HG03139 (cell line): Measurements from ENCODE around the gene ZNRF1.

Source experiments
- ATAC-seq: cut with Tn5 transposase; IDR thresholded peaks from one replicate; pipeline ENCODE4 v1.9.1; 2021; ENCODE audit not compliant: unreplicated experiment

Gene ZNRF1

DNA sequence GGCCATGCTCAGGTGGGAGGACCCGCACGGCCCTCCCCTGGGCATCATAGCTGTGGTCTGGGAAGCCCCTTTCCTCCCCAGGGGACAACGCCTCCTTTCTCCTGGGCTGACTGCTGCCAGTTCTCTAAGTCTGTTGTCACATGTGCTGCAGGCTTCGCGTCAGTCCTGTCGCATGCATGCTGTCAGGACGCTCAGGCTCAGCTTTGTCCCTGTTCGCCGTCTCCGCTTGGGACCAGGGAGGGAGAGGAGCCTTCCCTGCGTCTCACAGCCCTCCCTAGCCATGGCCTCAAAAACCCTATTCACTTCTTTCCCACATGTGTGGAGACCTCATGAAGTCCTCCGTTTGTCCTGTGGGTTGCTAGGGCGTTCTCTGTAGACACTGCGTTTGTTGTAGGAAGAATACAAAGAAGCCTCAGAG is 96.4 kb downstream of the ZNRF1 start:
- ATAC-seq, result no peak

DNA sequence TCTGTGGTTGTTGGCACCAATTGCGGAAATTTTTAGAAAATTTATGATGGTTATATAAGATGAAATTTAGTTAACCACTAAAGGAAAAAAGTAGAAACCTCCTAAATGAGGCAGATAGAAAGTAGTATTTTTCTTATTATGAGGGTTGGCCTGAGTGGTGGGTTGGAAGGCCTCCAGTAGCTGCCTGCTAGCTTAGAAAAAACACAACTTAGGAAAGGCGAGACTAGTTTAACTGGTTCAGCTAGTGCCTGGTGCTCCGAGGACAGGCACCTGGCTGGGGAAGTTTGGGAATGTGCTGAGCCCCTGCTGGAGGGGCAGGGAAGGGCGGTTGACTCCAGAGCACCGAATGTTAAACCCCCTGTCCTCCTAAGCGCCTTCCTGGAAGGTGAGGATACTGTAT is 97.8 kb downstream of the ZNRF1 start:
- ATAC-seq, result no peak

DNA sequence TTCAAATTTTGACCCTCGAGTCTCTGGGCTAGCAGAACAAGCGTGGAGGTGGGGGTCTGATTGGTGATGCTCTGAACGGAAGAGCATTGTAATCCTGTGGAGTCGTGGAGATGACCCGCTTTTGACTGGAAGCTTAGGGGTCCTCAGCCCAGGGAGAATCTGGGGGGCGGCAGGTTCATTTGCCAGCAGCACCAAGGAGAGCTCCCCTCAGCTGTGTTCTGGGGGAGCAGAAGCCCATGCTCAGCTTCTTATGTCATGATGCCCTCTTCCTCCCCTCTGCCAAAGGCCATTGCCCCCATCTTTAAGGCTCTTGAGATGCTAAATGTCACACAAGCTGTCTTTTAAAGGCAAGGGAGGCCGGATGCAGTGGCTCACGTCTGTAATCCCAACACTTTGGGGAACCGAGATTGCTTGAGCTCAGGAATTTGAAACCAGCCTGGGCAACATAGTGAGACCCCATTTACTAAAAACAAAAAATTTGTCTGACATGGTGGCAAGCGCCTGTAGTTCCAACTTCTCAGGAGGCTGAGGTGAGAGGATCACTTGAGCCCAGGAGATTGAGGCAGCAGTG is 98.5 kb downstream of the ZNRF1 start:
- ATAC-seq, result no peak

DNA sequence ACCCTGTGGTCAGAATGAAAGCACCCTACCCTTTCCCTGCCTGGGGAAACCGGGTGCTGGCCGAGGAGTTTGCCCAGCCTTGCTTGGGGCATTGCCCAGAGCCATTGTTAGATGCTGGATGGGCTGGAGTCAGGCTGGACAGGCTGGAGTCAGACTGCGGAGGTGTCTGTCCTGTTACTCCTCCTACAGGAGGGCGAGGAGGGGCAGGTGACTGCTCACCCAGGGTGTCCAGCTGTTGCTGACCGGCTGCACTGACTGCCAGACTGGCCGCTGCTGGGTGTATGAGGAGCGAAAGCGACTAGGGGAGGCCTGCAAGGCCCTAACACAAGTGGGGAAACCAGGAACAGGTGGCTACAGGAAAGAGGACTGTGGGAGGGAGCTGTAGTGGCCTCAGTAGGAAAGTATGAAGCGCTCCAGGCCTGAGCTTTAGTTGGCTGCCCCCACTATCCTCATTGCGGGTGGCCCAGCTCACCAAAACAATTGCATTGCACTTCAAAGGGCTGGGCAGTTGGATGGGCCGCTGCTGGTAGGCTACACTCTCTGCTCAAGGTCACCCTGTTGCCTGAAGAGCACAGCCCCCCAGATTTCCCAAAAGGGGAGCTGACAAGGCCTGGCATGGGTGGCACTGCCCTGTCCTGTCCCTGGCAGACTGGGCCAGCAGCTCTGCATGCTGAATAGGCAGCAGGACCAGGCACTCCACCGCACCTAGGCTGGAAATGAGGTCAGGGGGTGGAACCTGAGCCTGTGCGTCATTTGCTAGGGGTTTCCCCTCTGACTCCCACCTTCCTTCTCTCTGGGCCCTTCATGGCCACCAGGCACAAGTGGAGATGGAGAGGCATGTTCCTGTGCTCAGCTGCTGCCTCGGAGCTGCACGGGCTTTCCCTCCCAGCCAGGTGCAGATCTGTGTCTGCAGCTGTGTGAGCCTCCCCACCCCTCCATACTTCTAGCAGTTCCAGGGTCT is 99.4 kb downstream of the ZNRF1 start:
- ATAC-seq, result no peak

DNA sequence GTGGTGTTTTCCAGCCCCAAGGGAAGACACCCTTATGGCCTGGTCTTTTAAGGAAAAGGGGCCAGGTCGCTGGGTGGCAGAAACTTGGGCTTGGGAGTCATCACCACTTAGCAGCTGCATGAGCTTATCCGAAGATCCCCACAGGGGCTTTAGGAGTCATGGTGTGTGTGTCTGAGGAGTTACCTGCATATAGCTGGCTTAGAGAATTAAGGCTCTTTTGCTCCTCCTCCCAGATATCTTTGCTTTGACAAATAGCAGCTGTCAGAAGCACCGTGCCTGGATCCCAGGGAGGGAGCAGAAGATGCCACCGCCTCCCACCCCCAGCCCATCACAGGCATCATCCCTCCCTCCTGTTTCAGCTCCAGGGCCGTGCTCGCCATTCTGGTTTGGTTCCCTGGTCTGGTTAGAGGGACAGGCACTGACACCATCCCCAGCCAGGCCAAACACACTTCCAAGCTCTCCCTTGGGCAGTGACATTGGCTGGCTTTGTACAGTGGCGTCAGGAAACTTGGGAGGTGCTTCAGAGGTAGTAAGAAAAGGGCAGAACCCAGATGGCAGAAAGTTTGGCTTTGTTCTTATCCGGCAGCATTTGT is 100.3 kb downstream of the ZNRF1 start:
- no peak for ATAC-seq

DNA sequence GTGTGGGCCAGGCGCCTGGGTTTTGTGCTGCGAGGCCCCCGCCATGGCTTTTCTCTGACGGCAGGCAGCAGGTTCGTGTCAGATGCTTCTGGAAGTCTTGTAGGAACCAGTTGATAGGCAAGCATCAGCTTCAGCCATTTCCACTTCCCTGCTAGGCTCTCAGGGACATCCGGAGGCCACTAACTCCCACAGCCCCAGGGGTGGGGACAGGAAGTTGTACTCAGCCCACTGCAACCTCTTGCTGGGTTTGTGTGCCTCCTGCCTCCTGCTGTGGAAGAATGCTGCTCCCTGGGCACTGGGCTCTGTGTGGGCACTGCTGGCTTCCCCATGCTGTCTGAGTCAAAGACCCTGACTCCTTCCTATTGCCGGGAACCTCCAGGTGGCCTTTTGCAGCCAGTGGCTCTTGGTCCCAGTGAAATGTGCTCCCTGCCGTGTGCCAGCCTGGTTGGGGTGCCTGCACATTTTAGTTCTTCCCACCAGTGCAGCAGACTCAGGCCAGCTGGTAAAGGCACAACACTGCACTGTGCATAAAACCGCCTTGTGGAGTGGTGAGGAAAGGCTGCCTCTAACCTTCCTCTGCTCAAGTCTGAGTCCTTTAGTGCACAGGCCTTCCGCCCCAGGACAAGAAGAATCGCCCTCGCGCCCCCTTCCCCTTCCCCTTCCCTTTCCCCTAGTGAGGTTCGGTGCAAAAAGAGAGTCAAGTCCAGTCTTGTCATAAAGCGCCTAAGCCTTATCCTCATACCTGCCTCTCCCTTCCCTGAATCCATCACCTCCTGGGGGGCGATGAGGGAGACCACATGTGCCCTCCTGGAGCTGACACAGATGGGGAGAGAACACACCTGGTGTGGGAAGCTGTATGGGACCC is 101.1 kb downstream of the ZNRF1 start:
- ATAC-seq, result peak; percentile 68

DNA sequence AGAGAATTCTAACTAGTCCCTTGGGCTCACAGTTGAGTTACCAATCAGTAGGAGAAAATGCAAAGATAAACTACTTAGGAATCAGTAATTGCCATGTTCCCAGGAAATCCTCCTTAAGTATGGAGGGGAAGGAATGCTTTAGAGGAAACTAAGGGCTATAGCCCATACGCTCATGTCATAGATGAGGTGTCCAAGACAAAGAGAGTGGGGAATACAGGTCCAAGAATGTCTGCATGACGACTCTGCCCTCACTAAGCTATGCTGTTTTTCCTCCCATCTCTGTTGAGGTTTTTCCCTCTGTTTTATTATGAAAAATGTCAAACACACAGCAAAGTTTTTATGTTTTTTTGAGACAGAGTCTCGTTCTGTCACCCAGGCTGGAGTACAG is 101.8 kb downstream of the ZNRF1 start:
- no peak for ATAC-seq

DNA sequence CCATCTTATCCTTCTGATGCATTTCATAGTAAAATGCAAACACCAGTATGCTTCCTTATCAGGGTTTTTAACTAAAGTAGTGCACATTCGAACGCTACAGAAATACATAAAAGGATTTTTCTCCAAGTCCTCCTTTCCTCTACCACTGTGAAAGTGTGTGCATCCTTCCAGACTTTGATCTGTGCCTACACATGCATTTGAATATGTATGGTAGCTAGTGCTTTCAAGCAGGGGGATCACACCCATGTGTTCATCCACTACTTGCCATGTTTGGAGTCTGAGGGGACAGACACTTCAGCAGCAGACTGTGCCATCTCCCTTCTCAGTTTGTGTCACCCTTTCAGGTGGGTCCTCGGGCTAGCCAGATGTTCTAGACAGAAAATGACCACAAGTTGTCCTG is 102.8 kb downstream of the ZNRF1 start:
- no peak for ATAC-seq

DNA sequence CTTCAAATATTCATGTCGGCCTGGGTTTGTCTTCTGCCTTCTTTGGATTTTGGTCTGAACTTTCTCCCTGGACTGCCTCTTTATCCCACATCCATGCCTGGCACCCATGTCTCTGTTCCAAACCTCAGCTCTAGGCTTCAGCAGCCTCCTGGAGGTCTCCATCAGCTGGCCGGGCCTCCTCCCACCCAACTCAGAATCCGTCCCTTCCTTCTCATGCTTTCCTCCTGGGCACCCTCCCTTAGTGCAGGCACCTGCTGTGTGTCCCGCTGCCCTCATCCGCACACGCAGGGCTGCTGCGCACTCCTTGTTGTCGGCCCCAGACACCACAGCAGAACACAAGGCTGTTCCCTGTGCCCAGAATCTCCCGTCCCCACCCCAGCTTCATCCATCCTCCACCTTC is 103.8 kb downstream of the ZNRF1 start:
- ATAC-seq, result no peak

DNA sequence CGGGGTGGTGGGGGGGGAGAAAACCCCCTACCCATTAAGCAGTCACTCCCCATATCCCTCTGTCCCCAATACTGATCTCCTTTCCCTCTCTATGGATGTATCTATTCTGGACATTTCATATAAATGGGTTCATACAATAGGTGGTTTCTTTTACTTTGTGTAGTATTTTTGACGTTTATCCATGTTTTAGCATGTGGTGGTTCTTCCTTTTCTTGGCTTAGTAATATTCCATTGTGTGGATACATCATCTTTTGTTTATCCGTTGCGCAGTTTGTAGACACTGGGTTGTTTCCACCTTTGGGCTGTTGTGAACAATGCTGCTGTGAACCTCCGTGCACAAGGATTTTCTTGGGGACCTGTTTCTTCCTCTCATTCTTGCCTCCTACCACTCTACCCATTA is 105.2 kb downstream of the ZNRF1 start:
- no peak for ATAC-seq

DNA sequence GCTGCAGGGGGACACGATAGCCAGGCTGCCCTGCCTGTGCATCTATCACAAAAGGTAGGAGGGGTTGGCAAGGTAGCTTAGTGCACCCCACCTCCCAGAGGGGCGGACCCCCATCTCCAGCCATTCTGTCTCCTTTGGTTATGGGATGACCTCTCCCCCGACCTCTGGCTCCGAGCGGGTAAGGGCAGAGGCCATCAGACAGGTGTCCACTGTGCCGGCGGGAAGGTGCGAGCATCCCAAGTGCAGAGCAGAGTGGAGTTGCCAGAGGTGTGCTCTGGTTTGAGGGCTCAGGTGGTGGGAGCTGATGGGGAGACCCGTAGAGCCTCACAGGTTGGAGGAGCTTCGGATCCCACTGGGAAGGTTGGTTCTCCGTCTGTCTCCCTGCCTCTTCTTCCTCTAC is 106.0 kb downstream of the ZNRF1 start:
- ATAC-seq, result no peak

DNA sequence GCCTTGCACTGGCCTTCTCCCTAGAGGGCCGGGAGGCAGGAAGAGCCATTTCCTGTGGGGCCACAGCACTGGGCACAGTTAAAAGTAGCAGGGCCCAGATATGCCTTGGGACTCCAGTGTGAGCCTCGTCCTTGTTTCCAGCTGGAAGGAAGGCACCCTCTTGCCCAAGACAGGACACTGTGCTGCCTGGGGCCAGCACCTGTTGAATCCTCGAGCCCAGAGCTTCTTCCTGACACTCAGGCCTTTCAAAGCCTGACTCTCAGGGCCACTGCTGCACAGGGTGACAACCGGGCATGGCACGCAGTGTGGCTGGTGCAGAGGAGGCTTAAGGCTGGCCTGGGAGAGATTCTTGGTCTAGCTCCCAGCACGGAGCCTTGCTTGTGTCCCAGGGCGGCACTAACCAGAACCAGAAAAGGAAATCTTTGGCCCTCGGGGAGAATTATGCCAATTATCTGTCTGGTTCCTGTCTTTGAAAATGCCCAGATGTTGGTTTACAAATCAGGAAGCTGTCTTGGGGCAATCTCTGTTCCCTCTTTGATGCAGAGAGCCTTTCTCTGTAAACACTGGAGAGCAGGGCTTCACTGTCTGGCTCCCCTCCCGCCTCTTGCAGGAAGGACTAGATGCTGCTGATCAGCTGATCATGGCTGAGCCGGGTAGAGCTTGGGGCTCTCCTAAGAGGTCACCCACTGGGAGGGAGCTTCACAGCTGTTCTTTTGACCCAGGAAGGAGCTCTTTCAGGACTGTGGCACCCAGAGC is 106.7 kb downstream of the ZNRF1 start:
- no peak for ATAC-seq

DNA sequence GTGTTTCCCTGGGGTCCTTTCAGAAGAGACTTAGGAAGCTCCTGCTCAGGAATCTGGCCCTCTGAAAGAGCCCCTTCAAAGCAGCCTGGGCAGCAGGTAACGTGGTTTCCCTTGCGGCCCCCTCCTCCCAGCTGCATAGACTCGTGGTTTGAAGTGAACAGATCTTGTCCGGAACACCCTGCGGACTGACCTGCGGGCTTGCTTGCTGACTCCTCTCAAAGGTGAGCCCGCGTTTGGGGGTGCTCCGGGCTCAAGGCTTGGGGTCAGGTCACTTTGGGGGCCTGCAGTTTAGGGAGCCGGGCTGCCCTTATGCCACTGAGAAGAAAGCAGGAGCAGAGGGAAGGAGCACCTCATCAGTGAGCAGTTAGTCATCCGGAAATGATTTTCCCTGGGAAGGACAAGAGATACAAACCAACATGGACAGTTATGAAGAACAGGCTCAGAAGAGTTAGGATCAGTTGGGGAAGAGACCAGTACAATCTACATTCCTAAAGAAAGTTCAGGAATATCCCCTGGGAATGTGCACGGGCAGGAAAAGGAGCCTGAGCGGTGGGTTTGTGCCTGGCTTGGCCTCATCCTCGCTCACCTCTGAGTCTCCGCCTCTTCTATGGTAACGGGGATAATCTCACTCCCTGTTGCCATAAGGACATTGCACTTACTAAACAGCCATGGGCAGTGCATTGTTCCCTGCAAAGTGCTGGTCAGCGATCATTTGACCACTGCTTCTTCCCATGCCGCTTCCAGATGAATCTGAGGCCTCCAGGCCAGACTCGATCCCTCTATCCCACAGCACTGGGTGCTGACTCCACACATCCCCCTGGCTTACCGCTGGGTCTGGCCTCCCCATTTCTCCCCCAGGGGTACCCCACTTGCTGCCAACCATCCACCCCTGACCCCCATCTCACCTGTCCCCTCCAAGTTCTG is 107.8 kb downstream of the ZNRF1 start:
- ATAC-seq, result no peak

DNA sequence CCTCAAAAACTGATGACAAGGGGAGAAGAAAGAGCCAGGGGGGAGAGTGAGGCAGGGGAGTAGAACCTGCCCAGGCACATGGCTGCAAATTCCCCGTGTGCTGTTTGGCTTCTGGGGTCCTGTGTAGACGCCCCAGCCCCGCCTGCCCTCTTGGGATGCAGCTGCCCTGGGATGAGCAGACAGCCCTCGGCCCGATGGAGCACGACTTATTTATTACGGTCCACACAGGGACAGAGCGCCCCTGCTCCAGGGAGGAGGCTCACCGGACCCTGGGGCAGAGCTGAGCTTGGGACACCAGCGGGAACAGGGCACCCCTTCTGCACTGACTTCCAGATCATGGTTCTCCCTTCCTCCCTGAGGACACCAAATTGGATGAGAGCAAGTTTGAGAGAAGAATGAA is 108.7 kb downstream of the ZNRF1 start:
- no peak for ATAC-seq

DNA sequence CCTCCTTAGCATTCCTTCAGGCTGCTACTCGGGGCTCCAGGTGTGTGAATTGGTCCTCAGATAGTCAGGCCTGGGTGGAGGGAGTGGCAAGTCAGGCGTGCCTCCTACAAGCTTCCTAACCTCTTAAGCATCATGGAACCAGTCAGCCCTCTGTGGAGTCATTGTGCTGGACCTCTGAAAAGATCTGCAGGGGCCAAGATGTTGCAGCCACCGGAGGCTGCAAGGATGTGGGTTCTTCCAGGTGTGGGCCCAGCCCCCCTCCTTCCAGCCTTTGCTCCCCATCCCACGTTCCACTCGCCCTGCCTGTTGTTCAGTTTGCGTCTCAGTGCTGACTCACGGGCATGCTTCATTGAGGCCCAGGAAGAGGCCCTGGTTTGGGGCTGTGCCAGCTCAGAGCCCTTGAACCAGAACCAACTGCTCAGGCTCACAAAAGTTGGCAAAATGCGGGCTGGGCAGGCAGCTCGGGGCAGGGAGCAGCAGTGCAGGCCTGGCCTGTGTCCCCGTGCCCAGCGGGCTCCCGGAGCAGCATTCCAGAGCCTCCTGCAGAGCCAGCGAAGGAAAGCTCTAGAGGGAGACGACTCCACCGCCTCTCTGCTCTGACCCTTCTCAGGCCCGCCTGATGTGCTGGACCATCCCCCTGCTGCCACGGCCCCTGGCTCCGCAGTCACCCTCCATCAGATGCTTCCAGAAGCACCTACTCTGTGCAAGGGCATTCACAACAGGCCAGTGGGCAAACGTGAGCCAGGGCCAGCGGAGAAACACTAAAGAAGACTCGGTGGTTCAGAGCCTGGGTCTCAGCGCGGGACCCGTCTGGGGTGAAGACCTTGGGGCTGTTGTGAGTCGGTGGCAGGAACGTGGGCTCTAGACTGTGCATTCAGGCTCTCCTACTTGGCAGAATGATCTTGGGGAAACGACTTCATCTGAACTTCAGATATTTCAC is 110.2 kb downstream of the ZNRF1 start:
- no peak for ATAC-seq

DNA sequence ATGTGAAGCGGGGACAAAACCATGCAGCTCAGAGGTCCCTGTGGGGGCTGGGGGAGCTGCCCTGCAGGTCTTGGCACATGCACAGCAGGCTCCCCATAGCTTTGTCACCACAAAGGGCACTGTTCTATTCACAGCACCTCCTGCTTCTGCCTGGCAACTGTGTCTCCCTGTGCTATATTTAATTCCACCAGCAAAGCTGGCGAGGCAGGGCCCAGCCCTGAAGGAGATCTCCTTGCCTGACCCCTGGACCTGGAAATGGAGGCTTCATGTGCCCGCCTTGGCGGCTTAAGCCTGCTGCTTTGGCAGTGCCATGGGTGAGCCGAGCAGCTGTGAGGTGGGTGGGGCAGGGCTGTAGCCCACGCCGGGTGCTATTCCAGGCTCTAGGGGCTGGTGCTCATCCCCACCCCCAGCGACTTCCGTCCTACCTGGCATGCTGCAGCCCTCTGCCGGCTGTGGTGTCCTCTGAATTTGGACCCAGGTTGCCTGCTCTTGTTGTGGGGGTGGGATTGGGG is 111.0 kb downstream of the ZNRF1 start:
- no peak for ATAC-seq

DNA sequence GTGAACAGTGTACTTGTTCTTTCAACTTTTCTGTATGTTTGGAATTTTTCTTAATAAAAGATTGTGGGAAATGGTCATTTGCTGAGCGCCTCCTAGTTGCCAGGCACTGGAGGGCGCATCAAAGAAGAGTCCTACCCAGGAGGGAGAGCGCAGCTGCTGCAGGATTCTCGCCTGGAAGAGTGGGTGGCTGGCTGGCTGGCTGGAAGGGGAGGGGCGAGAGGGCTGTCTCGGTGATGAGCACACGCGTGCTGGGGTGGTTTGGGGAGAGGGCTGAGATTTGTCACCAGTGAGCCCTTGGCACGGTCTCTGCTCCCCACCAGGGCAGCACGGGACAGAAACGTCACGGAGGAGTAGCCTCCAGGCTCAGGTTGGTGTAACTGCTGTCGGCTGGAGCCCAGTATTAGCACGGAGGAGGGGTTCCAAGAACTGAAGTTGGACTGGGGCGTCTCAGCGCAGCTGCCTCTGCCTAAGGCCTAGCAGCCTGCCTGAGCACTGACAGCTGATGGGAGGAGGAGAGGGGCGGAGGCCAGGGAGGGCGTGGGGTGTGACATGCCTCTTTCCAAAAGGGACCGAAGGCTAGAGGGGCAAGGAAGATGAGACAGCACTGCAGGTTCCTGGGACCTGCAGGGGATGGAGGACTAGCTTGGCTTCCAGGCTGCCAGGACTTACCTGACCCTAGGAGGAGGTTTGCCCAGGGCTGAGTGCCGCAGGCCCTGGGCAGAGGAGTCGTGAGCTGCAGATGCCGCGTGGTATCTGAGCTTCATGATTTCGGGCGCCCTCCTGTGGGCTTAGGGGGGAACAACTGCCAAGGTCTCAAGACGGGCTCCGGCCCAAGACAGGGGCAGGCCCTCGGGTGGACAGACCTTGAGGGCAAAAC is 112.1 kb downstream of the ZNRF1 start:
- peak; percentile 65 for ATAC-seq
